GM12891 (cell line): ENCODE results near the gene JCAD.

Experiments used
- PAX5 ChIP-seq: IDR thresholded peaks from 2 replicates; pipeline ENCODE4 v1.6.1; 2011; ENCODE audit warnings: low read length, moderate library complexity, mild to moderate bottlenecking; ENCODE audit not compliant: insufficient read depth, severe bottlenecking
- POLR2A ChIP-seq: IDR thresholded peaks from 2 replicates; pipeline ENCODE4 v1.6.1; 2011; ENCODE audit warnings: low read depth, low read length, control low read depth
- POLR2AphosphoS5 ChIP-seq: IDR thresholded peaks from 2 replicates; pipeline ENCODE4 v1.6.1; 2011; ENCODE audit warnings: low read depth, low read length, control low read depth
- POU2F2 ChIP-seq: IDR thresholded peaks from 2 replicates; pipeline ENCODE4 v1.6.1; 2011; ENCODE audit warnings: low read depth, mild to moderate bottlenecking, control low read depth, low read length, moderate library complexity
- TAF1 ChIP-seq: IDR thresholded peaks from 2 replicates; pipeline ENCODE4 v1.6.1; 2011; ENCODE audit warnings: low read depth, low read length, control low read depth

- TF ChIP-seq TAF1 (no peak), POLR2AphosphoS5 (no peak), POLR2A (no peak), PAX5 (no peak), POU2F2 (no peak)
Observed at GRCh38 chr10:30074090-30074489, 14.7 kb upstream of the JCAD start.
